HG02884 (cell line): ENCODE measurements around the gene NME7.
"Not testable (repeated sequence)": the region's sequence is repeated elsewhere in the genome, so short reads cannot be mapped to it uniquely, and the experiment has no call there.

ENCODE experiments used
- ATAC-seq: cut with Tn5 transposase; IDR thresholded peaks from one replicate; pipeline ENCODE4 v1.9.1; 2021; ENCODE audit warnings: mild to moderate bottlenecking, moderate library complexity; ENCODE audit not compliant: unreplicated experiment

Gene NME7

DNA sequence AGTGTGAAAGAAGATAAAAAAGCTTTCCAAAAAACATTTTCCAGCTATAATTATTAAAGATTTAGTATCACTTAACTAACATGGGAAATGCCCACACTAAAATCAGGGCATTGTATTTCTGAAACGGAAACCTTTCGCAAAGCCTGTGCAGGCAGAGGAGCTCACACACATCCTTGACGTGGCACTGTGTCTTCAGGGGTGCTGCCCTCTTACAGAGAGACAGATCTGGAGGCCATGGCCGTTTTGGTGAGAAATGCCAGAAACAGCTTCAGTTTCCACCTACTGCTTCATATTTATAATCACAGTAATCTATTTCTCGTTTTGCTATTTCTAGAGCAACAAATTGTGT is 234.4 kb downstream of the NME7 start:
- no peak for ATAC-seq

DNA sequence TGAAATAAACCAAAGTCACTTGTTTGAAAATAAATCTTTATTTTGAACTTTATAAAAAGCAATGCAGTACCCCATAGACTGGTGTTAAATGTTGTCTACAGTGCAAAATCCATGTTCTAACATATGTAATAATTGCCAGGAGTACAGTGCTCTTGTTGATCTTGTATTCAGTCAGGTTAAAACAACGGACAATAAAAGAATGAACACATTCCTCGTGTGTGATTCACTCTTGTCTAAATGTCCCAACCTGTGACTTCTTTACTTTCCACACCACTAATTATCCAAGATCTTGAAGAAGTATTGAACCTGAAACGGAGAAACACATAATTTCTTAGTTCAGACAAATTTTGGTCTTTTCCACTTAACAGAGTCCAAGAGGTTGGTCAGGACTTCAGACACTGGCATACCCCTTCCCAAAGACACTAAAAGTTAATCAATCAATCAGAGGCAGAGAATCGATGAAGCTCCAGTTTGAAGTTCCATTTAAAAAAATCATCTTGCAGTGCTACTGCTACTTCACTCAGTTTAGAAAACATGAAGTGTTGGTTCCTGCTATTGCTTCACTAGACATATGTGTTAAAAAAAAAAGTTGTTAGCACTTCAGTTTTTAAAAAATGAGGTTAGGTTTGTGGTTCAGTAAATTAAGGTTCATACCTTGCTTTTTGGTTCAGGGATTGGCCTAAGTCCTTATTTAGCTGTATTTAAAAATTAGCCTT is 234.9 kb downstream of the NME7 start:
- no peak for ATAC-seq

DNA sequence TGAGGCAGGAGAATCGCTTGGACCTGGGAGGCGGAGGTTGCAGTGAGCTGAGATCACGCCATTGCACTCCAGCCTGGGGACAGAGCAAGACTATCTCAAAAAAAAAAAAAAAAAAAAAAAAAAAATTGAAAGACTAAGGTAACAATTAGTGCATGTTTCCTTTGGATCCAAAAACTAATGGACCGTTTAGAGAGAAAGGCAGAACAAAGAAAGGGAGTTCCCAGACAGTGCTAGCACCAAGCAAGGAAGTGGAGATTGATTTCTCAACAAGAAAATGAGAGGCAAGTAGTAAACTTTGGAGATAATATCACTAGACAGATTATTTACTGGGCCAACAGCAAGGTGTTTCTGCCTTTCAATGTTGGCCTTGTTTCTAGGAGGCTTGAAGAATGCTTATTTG is 236.9 kb downstream of the NME7 start:
- no peak for ATAC-seq

DNA sequence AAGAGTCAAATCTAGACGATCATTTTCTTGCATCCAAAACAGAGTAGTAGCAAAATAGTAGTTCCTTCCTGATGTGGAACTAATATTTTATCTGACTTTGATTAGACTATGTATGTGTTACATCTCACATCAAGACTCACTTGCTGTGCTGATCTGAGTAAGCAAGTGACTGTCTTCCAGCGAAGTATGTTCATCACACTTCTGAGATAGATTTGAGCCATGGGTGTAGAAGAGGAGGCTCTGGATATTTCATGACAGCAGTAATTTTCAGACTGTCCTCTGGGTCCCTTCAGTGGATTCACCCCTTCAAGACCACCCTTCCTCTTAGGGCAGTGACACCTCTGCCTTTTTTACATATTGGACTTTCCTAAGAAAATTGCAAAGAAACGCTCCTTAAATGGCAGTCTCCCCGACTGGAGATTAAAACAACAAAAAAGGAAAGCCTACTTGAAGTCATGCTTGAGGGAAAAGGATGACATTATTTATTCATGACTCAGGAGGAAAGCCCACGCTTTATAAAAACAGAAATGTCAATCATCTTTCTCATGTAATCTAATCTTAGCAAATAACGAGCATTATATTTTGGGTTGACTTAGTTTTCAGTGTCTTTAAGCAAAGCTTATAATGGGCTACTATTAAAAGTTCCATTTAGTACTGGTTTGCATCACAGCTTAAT is 238.3 kb downstream of the NME7 start:
- no peak for ATAC-seq

DNA sequence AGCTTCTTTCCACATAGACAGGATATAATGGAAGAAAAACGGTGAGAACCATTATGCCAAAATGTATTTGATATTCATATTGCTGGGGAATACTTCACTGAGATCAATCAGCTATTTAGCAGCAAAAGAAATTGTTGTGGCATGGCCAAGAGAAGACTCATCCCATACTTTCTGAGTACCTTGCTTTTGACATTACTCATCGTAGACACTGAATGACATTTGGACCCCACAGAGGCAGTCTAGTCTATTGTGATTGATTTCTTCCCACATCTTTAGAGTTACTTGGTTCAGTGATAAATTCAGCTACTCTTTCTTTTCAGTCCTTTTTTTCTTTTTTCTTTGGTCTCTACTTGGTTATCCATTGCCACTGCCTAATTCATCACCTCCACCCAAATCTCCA is 239.0 kb downstream of the NME7 start:
- ATAC-seq: no peak

DNA sequence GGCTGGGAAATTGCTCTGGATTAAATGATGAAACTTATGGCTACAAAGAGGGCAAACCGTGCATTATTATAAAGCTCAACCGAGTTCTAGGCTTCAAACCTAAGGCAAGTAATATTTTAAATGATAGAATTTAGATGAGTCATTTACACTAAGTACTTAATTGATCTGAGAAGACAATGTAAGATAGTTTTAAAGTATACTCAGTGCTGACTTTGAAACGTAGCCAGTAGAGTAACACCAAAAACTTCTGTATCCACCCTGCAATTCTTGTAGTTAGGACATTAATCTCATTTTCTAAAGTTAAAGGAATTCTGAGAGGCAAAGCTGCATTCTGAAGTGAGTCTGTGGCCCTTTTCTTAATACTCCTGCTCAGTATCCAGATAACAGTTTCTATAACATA is 240.3 kb downstream of the NME7 start:
- ATAC-seq: no peak

DNA sequence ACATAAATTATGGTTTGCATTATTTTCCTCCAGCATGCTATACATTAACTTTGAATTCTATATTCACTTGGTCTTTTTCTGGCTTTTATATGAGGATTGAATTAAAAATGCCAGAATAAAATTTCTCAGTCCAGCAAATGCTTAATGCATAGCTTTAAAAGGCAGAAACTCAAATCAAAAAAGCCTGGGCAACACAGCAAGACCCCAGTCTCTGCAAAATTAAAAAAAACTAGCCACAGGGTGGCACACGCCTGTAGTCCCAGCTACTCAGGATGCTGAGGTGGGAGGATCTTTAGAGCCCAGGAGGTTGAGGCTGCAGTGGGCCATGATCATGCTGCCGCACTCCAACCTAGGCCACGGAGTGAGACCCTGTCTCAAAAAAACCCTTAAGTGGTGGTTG is 241.3 kb downstream of the NME7 start:
- no peak for ATAC-seq

DNA sequence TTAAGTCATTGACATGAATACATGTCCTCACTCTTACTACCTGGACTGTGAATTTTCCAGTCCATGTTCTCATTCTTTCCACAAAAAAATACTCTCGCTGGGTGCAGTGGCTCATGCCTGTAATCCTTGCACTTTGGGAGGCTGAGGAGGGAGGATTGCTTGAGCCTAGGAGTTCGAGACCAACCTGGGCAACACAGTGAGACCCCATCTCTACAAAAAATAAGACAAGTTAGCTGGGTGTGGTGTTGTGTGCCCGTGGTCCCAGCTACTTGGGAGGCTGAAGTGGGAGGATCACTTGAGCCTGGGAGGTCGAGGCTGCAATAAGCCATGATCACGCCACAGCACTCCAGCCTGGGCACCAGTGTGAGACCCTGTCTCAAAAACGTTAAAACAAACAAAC is 242.0 kb downstream of the NME7 start:
- ATAC-seq: not testable (repeated sequence)

DNA sequence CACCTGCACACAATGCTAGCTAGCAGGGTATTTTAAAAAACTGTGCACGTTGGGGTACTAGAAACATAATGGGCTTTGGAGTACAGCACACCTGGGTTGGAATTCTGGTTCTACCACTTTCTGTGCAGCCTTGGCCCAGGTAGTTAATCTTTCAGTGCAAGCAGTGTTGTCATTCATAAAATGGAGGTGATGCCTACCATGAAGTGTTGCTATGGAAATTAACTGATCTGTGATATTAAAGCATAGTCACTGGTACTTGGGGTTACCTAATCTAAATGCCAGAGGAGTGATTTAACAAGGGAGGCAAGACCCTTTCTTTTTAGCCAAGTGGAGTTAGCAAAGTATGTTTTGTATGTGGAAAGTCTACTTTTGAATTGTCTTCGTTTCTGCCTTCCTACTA is 243.1 kb downstream of the NME7 start:
- ATAC-seq: no peak

DNA sequence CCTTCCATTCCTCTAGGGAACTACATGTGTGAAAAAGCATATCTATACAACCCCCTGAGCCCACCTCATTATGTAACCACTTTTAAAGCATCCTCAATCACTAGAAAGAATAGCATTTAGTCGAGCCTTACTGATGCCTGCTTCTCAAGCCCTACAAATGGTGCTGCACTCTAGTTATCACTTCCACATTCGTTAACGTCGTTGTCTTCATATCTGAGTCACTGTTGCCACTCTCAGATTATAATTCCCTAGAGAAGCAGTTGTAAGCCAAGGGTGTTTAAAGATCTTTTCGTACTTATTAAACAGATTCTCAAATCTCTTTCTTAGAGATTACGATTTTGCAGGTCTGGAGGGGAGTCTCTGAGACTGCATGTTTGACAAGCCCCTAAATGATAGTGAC is 244.6 kb downstream of the NME7 start:
- peak; percentile 63 for ATAC-seq

DNA sequence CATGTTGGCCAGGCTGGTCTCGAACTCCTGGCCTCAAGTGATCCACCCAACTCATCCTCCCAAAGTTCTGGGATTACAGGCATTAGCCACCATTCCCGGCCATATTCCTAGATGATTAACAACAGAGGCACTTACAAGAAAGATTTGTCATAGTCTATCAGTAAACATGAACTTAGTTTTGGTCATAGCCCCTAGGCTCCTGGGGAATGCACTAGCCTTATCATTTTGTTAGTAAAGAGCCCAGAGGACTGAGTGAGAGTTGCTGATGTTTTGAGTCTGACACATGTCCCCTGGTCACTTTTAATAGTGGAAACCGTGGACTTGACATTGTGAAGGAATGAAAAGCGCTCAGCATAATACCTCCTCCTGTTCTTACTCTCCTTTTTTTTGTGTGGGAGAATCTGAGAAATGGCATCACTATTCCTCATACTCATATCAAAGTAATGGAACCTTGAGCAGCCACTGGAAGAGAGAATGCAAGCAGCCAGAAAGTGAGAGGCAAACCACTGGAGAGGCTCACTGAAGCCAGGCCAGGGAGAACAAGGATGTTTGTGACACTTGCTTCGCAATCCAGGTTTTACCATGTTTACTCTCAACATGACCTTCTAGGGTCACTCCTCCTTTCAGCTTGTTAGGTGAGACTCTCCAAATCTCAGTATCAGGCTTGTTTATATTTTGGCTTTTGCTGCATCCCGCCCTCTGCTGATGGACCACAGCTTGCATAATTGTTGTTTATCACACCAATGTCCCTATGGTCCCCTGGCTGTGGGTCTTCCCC is 246.3 kb downstream of the NME7 start:
- ATAC-seq: no peak

DNA sequence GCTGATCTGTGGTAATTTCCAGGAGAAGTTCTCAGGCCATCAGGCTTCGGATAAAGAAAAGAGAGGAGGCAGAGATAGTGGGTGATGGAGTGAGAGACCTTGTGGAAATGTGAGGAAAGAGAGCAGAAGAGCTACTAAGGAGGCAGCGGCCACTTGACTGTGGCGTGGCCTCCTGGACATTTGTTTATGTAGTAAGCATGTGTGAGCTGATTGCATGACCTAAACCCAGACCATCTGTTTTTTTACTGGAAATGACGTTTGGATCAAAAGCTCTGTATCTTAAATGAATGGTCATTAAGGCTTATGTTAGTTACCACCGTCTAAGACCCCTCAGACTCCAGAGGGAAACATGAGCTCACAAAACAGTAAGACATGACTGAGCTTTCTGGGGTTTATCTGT is 247.5 kb downstream of the NME7 start:
- no peak for ATAC-seq

DNA sequence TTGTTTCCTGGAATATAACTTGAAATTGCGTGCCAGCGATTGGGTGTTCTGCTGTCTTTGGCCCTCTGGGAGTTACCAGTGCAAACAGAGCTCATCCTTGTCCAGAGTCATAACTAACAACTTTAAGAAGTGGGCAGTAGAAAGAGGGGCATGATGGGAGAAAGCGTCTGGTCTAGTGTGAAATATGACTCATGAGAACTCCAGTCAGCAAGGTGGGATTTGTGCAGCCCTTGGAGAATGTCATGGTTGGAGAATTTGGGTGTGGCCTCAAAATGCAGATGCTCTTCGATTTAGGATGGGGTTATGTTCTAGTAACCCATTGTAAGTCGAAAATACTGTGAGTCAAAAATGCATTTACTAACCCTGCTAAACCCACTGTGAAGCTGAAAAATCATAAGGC is 248.2 kb downstream of the NME7 start:
- ATAC-seq: no peak

DNA sequence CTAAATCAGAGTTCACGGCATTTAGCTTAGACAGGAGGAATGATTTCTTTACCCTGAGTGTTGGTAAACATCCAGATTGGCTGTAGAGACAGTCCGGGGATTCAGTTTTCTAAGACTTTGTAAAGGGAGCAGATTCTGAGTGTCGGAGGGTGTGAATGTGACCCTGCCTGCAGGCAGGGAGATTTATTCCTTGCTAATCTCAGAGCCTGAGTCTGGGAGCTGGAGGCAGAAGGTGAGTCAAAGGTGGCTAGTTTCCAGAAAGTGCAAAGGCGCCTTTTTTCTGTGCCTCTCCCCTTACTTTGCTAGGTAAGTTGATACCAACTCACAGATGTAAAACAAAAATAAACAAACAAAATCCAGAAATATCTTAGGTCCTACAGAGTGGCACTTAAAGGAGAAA is 249.4 kb downstream of the NME7 start:
- ATAC-seq: no peak

DNA sequence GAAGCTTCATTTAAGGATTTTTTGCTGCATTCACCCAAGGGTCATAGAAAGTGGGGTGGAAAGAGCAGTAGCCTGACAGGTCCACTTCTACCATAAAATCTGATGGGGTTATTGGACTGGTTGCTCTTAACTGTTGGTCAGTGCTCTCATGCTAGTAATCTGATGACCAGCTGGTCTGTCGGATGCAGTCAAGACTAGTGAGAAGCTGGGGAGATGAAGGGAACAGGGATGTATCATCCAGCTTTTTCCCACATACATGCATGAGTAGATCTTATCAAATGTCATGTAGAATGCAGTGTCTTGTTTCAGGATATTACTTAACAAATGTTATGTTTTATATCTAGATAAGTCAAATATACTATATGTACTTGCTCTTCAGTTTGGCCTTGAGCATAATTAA is 250.0 kb downstream of the NME7 start:
- ATAC-seq: no peak

DNA sequence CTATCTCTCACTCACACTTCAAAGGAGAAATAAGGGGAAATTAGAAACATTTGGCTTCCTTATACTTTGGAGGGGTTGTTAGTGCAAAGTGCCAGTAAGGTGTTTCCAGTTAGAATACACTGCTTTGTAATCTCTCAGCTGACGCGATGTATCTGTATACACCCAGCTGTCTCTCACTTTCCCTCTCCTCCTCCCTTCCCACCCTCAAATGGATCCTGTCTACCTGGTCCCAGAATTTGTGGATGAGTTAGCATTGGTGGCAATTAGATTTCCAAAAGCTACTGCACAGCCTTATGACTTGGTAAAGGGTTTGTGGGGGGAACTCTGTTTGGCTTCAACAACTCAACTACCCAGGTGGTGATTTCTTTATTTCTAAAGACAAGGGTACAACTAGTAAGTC is 250.6 kb downstream of the NME7 start:
- no peak for ATAC-seq

DNA sequence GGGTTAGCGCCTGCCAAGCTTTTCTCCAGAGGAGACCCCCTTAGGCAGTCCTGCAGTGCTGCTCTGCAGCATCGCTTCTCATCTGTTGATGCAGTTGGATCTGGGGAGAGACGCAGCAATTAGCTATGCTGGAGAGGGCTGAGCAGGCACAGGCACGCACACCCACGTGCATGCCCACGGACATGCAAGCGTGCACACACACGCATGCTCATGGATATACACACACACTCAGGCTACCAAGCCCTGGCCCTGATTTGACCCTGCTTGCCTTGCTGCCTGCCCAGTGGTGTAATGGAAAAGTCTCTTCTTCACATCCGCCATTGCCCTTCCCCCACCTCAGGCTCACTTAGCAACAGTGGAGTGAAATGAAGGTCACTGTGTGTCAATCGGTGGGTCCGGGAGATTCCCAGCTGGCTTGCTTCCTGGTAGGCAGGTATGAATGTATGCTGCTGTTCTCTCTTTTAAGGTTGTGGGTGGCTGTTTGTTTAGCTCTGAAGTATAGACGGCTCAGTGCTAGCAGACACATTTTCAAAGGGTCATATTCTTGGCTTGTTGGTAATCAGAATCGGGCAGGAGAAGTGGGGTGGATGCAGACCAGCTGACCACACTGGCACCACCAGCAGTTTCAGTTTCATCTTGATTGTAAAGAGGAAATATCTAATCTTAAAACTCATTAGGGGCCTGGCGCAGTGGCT is 251.6 kb downstream of the NME7 start:
- no peak for ATAC-seq

DNA sequence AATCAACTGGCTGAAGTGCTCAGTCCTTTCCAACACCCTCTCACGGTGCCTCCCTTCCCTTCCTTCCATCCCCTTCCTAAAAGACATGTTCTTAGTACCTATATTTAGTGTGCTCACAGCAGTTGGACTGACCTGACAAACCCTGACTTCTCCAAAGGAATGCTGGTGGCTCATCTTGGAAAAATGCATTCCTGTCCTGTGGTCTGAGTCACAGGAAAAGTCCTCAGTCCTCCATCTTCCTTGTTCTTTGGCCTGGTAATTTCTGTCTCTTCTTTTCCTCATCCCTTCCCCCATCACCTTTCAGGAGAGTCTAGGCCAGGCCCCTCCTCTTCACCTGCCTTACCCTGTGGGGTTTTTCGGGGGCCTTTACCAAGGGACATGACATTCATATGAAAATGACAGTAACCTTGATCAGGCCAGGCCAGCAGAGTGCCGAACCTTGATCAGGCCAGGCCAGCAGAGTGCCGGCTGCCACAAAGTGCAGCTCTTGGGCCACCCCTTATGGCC is 253.9 kb downstream of the NME7 start:
- no peak for ATAC-seq

DNA sequence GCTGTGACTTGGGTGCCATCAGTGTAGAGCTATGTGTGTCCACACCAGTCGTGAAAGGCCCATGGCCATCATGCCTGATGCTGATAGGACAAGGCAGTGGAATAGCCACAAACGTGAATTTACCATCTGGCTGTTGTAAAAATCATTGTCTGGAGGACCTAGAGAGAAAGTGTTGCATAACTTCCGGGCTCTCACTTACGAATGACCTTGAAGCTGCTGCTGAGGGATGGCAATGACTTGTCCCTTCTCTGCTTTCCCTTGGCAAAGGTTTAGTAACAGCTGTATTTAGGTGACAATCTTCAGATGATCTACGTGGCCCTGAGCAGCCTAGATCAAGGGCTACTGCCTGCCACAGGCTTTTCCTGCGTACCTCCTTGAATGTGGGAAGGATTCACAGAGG is 255.4 kb downstream of the NME7 start:
- no peak for ATAC-seq

DNA sequence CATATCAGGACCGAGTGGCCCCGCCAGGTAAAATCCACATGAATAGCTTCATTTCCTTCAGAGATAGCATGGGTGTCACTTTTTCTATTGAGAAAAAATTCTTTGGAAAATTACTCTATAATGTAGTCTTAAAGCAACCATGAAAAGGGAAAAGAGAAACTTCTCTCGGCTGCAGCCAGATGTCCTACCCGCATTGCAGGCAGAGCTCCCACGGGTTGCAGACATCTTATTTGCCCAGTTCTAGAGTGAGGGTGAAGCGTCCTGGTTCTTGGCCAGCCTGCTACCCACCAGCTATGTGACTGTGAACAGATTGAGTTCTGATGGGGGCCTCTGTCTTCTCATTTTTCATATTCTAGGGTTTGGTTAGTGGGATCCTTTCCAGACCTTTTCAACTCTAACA is 256.1 kb downstream of the NME7 start:
- no peak for ATAC-seq

DNA sequence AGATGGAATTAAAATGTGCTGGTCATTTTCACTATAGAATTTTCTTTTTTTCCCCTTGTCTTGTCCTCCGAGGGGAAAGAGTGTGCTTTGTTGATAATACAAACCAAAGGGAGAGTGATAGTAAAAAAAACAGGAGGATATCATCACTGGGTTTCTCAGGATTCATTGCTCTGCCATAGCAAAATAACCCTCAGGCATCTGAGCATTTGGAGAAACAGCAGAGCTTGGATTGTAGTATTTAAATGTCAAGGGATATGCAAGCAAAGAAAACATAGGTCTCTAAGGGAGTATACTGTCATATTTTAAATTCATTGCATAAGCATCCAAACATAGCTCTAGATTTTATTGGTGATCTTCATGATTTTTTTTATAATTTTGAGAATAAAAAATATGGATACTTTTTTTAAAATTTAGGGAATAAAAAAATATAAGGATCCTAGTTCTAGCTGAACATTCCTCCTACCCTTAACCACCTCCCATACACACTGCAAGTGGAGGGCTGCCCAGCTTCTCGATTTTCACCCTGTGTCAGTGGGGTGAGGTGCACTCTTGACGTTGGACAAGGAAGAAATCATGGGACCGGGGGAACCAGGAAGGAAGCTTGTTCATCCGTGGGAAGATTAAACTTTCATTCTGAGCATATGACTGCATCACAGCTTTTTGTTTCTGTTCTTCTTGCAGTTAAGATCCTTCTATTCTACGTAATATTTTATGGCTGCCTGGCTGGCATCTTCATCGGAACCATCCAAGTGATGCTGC is 256.7 kb downstream of the NME7 start:
- ATAC-seq: no peak
